GM12864 (cell line): Measurements from ENCODE around the gene OBSCN.

ENCODE experiments used
- DNase-seq: peaks from one replicate; pipeline ENCODE4 v3.0.0-alpha.2; 2011; ENCODE audit warnings: low read depth
- H3K4me3 ChIP-seq: 2 replicates; pipeline ENCODE4 v1.5.1; 2011; ENCODE audit warnings: mild to moderate bottlenecking, low read depth, low read length, control low read depth
- TF ChIP-seq, protein P1 (sequence below): IDR thresholded peaks from 2 replicates; pipeline ENCODE4 v1.5.1; 2011; ENCODE audit warnings: low read depth, mild to moderate bottlenecking, moderate library complexity, low read length, control low read depth, inconsistent platforms; ENCODE audit errors: missing control alignments

OBSCN gene

GRCh38 chr1:228207851-228208821 lies at the start of gene OBSCN:
Gene OBSCN (plus strand): TSS chr1:228208044. CDS start chr1:228211784, 3,740 bp downstream.
- DNase-seq, result no peak
- H3K4me3 ChIP-seq, result no peak within 1 kb of the TSS
- TF ChIP-seq, protein P1, sequence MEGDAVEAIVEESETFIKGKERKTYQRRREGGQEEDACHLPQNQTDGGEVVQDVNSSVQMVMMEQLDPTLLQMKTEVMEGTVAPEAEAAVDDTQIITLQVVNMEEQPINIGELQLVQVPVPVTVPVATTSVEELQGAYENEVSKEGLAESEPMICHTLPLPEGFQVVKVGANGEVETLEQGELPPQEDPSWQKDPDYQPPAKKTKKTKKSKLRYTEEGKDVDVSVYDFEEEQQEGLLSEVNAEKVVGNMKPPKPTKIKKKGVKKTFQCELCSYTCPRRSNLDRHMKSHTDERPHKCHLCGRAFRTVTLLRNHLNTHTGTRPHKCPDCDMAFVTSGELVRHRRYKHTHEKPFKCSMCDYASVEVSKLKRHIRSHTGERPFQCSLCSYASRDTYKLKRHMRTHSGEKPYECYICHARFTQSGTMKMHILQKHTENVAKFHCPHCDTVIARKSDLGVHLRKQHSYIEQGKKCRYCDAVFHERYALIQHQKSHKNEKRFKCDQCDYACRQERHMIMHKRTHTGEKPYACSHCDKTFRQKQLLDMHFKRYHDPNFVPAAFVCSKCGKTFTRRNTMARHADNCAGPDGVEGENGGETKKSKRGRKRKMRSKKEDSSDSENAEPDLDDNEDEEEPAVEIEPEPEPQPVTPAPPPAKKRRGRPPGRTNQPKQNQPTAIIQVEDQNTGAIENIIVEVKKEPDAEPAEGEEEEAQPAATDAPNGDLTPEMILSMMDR, result no peak

- no peak for DNase-seq
- H3K4me3 ChIP-seq, result no peak overlapping the region
- TF ChIP-seq, protein P1, result no peak
Observed at GRCh38 chr1:228158151-228159007, 49.5 kb upstream of the OBSCN start.

DNA sequence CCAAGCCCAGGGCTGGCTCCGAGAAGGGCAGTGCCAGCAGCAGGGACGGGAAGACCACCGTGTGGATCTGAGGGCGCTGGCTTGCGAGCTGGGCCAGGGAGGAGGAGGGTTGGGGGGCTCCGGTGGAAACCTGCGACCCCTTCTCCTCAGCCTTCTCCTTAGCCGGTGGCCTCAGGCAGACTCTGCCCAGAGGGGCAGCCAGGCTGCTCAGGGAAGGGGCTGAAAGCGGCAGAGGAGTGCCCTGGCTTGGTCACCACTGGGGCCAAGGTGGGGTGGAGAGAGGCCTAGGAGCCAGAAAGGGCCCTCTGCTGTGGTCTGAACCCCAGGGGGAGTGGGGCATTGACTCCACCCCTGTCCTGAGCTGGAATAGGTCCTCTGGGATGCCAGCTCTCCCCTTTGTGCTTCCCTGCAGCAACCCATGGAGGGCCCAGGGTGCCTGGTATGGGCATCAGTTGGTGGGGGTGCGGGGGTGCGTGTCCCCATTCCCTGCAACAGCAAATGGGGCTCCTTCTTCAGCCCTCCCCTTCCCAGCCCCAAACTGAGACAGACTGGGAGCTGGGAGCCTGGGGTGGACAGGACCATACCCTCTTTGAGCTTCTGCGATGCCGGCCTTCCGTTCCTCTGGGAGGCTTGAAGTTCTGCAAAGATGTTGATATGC lies 48.7 kb upstream of the OBSCN start:
- DNase-seq, result no peak

GRCh38 chr1:228160201-228160761 lies 47.6 kb upstream of the OBSCN start:
- H3K4me3 ChIP-seq, result no peak overlapping the region
- TF ChIP-seq, protein P1, result no peak
- no peak for DNase-seq

More for the DNA sequence above, 48.7 kb upstream of the OBSCN start:
- no peak overlapping the region for H3K4me3 ChIP-seq
- TF ChIP-seq, protein P1, result no peak

- no peak overlapping the region for H3K4me3 ChIP-seq
- TF ChIP-seq, protein P1, result no peak
- no peak for DNase-seq
Observed at GRCh38 chr1:228161362-228161761, 46.5 kb upstream of the OBSCN start.

DNA sequence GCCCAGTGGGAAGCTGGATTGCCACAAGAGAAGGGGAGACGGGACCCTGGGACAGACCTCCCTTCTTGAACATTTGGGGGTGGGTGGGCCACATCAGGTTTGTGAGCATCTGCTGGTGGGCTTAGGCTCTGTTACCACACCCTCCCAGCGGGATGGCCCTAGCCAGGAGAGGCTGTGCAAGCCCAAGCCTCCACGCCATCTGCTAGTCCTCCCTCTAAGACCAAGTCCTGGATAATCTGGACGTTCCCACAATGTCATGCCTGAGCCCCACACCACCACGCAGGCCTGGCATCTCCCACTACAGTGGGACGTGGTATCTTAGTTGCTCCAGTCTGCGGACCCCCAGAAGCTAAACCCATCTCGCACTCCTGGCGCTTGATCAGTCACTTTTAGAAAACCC lies 46.0 kb upstream of the OBSCN start:
- H3K4me3 ChIP-seq, result no peak overlapping the region
- TF ChIP-seq, protein P1, result no peak
- no peak for DNase-seq
